Ectodermal cell (in vitro differentiated cells): ENCODE data around the gene F2RL3.
A peak's percentile ranks its signal among the peaks of the same experiment; 100 is the strongest.

Experiments
- H3K27ac ChIP-seq: 2 replicates; pipeline ENCODE4 v1.7.0; 2013; ENCODE audit warnings: mild to moderate bottlenecking, low read depth, low read length; ENCODE audit not compliant: insufficient read depth, poor library complexity, severe bottlenecking
- H3K27me3 ChIP-seq: 2 replicates; pipeline ENCODE4 v1.7.0; 2013; ENCODE audit warnings: mild to moderate bottlenecking, low read length; ENCODE audit not compliant: insufficient read depth, control insufficient read depth, poor library complexity, severe bottlenecking
- H3K36me3 ChIP-seq: one replicate; pipeline ENCODE4 v1.7.0; 2013; ENCODE audit warnings: low read length; ENCODE audit not compliant: control insufficient read depth, insufficient read depth
- H3K4me1 ChIP-seq: one replicate; pipeline ENCODE4 v1.7.0; 2013; ENCODE audit warnings: low read length; ENCODE audit not compliant: control insufficient read depth, insufficient read depth
- H3K4me3 ChIP-seq: 2 replicates; pipeline ENCODE4 v1.7.0; 2013; ENCODE audit warnings: low read depth, low read length, control low read depth; ENCODE audit not compliant: insufficient read depth
- H3K9me3 ChIP-seq: 2 replicates; pipeline ENCODE4 v1.7.0; 2013; ENCODE audit warnings: mild to moderate bottlenecking, low read length, moderate library complexity; ENCODE audit not compliant: control insufficient read depth
- WGBS, 2 experiments: methylation state at CpG; one replicate each; pipeline ENCODE4 v1.1.7; 2013; ENCODE audit warnings: missing lambda C conversion rate in 2 of 2; 5-methylcytosine and 5-hydroxymethylcytosine counted together

Gene F2RL3

GRCh38 chr19:16893686-16893989 is 4.8 kb downstream of the F2RL3 start:
- Histone ChIP-seq H3K4me1 (peaks cover 4% of the 10 kb centered on the region), H3K4me3 (no peak overlapping the region), H3K27ac (no peak overlapping the region), H3K36me3 (no peaks in the 10 kb centered on the region), H3K27me3 (peaks cover 30% of the 10 kb centered on the region), H3K9me3 (no peaks in the 10 kb centered on the region)
- WGBS, 2 experiments = 84 to 86% methylated on average over 14 of the region's 14 CpGs

DNA sequence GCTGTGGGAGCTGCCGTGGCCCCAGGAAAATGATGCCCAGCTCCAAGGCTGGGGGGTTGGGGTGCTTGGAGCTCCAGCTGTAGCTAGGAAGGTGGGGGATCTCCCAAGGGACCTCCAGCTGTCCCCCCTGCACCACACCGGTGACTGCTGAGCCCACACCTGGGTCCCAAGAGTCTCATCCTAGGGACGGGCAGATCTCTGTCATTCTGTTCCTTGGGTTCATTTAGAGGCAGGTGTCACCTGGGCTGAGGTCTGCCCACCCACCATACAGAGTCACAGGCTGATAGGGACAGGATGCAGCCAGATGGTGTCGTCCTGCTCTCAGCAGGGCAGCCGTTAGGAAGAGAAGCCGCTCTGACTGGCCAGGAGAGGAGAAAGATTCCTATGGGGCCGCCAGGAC is 5.3 kb downstream of the F2RL3 start:
- H3K27ac ChIP-seq = no peak overlapping the region
- no peak overlapping the region for H3K4me3 ChIP-seq
- peaks cover 34% of the 10 kb centered on the region for H3K27me3 ChIP-seq
- H3K4me1 ChIP-seq = peaks cover 4% of the 10 kb centered on the region
- 77 to 80% methylated on average over 7 of the region's 7 CpGs for WGBS, 2 experiments
- H3K36me3 ChIP-seq = no peaks in the 10 kb centered on the region
- no peaks in the 10 kb centered on the region for H3K9me3 ChIP-seq

DNA sequence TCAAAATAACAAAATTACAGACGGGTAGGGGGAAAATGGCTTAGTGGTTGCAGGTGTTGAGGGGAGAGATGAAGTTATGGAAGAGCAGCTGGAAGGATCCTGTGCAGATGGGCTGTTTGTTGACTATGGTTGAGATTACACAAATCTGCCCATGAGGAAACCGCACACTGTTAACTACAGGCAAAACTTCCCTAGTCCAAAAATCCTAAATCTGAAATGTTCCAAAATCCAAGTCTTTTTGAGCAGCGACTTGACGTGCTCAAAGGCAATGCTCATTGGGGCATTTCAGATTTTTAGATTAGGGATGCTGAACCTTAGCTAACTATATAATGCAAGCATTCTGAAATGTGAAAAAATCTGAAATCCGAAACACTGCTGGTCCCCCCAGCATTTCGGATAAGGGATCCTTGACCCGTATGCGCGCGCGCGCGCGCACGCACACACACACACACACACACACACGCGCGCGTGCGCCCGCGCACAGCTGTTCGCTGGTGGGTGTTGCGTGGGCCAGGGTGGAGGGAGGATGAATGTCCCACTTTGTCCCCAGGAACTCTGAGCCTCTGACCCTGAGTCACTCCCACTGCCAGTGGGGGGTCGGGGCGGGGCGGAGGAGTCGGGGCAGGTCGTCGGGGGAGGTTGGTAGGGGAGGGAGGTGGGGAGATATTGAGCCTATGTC is 6.8 kb downstream of the F2RL3 start:
- H3K9me3 ChIP-seq = no peaks in the 10 kb centered on the region
- no peaks in the 10 kb centered on the region for H3K36me3 ChIP-seq
- 65 to 67% methylated on average over 19 to 30 of the region's 30 CpGs for WGBS, 2 experiments
- peaks cover 4% of the 10 kb centered on the region for H3K4me1 ChIP-seq
- H3K27me3 ChIP-seq = peaks cover 35% of the 10 kb centered on the region
- H3K4me3 ChIP-seq = no peak overlapping the region
- H3K27ac ChIP-seq = no peak overlapping the region

GRCh38 chr19:16896146-16897028 is 7.6 kb downstream of the F2RL3 start:
- Histone ChIP-seq H3K4me1 (peaks cover 4% of the 10 kb centered on the region), H3K27ac (no peak overlapping the region), H3K4me3 (peak overlapping the region; percentile 51), H3K36me3 (no peaks in the 10 kb centered on the region), H3K27me3 (peaks cover 35% of the 10 kb centered on the region), H3K9me3 (no peaks in the 10 kb centered on the region)
- 3% methylated on average over 62 to 64 of the region's 66 CpGs for WGBS, 2 experiments

DNA sequence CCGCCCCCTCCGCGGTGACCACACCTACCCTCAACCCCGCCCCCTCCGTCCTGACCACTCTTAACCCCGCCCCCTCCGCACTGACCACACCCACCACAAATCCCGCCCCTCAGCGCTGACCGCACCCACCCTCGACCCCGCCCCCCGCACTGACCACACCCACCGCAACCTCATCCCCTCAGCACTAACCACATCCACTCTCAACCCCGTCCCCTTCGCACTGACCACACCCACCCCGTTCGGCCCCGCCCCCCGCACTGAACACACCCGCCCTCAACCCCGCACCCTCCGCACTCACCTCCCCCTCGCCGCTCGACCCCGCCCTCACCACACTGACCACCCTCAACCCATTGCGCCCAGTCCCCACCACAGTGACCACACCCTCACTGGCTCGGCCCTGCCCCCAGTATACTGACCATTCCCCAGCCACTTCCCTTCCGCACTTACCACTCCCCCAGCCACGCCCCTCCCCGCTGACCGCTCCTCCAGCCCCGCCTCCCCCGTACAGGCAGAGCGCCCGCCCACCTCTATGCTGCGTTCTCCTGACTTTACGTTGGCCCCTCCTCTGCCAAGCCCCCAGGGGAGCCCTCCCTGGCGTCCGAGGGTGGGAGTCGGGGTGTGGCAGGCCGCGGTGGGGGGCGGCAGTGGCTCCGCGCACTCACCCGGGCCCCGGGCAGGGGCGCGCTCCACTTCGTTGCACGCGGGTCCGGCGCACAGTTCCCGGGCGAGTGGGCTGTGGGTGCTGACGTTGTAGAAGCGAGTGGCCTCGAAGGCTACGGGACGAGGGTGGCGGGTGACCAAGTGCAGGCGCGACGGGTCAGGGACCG is 8.4 kb downstream of the F2RL3 start:
- no peaks in the 10 kb centered on the region for H3K9me3 ChIP-seq
- peaks cover 35% of the 10 kb centered on the region for H3K27me3 ChIP-seq
- H3K4me3 ChIP-seq = peak overlapping the region; percentile 48
- WGBS, 2 experiments = 1% methylated on average over 61 to 63 of the region's 68 CpGs
- peaks cover 4% of the 10 kb centered on the region for H3K4me1 ChIP-seq
- no peak overlapping the region for H3K27ac ChIP-seq
- H3K36me3 ChIP-seq = no peaks in the 10 kb centered on the region

- Histone ChIP-seq H3K36me3 (no peaks in the 10 kb centered on the region), H3K27ac (no peak overlapping the region), H3K4me3 (peak overlapping the region; percentile 48), H3K4me1 (peaks cover 4% of the 10 kb centered on the region), H3K27me3 (peaks cover 35% of the 10 kb centered on the region), H3K9me3 (no peaks in the 10 kb centered on the region)
- 7 to 9% methylated on average over 30 of the region's 30 CpGs for WGBS, 2 experiments
Observed at GRCh38 chr19:16897856-16898161, 9.0 kb downstream of the F2RL3 start.

GRCh38 chr19:16898361-16899015 is 9.7 kb downstream of the F2RL3 start:
- Histone ChIP-seq H3K36me3 (no peaks in the 10 kb centered on the region), H3K27me3 (peaks cover 35% of the 10 kb centered on the region)
- 87 to 89% methylated on average over 12 of the region's 12 CpGs for WGBS, 2 experiments

DNA sequence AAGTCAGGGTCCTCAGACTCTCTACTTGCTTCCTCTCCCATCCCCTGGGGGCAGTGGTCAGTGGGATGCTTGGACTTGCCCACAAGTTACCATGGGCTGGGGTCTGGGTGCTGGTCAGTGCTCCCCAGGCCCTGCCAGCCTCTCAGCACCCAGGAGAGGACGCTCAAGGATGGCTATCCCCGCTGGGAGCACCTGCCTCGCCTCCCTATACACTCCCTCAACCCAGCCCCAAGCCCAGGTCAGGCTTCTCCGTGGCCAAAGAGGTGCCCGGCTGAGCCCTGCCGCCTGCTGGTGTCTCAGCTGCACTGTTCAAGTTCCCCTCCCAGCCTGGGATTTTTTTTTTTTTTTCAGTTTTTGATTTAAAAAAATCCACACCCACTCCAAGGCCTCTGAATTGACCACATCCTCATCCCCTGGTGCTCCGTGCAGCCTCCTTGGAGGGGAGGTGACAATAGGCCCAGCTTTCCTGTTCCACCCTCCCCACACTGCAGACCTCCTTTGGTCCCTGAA is 10.8 kb downstream of the F2RL3 start:
- no peak overlapping the region for H3K27ac ChIP-seq
- WGBS, 2 experiments = 26 to 28% methylated on average over 7 of the region's 7 CpGs
- peaks cover 4% of the 10 kb centered on the region for H3K4me1 ChIP-seq
- H3K27me3 ChIP-seq = peaks cover 35% of the 10 kb centered on the region
- H3K9me3 ChIP-seq = no peaks in the 10 kb centered on the region
- H3K4me3 ChIP-seq = no peak overlapping the region
- H3K36me3 ChIP-seq = no peaks in the 10 kb centered on the region

More at GRCh38 chr19:16898361-16899015, 9.7 kb downstream of the F2RL3 start:
- H3K9me3 ChIP-seq = no peaks in the 10 kb centered on the region
- H3K27ac ChIP-seq = no peak overlapping the region
- no peak overlapping the region for H3K4me3 ChIP-seq
- peaks cover 4% of the 10 kb centered on the region for H3K4me1 ChIP-seq

- whole genome bisulfite sequencing, 2 experiments = 92% methylated on average over 19 of the region's 19 CpGs
- no peaks in the 10 kb centered on the region for H3K4me1 ChIP-seq
- H3K27ac ChIP-seq = no peak overlapping the region
- H3K9me3 ChIP-seq = no peaks in the 10 kb centered on the region
- H3K36me3 ChIP-seq = no peaks in the 10 kb centered on the region
- no peak overlapping the region for H3K4me3 ChIP-seq
- H3K27me3 ChIP-seq = peaks cover 20% of the 10 kb centered on the region
Observed at GRCh38 chr19:16901491-16902175, 12.8 kb downstream of the F2RL3 start.
